Measurements from ENCODE around the gene SPACA6. TPM values are rescaled to one million over a fixed set of nuclear protein-coding genes. Genes with fewer than 3 reads are reported as not detected.

The SPACA6 gene
- total RNA-seq, 4 donors from 2014 or later = 0.74 to 5.1 (median 3.6) TPM

DNA sequence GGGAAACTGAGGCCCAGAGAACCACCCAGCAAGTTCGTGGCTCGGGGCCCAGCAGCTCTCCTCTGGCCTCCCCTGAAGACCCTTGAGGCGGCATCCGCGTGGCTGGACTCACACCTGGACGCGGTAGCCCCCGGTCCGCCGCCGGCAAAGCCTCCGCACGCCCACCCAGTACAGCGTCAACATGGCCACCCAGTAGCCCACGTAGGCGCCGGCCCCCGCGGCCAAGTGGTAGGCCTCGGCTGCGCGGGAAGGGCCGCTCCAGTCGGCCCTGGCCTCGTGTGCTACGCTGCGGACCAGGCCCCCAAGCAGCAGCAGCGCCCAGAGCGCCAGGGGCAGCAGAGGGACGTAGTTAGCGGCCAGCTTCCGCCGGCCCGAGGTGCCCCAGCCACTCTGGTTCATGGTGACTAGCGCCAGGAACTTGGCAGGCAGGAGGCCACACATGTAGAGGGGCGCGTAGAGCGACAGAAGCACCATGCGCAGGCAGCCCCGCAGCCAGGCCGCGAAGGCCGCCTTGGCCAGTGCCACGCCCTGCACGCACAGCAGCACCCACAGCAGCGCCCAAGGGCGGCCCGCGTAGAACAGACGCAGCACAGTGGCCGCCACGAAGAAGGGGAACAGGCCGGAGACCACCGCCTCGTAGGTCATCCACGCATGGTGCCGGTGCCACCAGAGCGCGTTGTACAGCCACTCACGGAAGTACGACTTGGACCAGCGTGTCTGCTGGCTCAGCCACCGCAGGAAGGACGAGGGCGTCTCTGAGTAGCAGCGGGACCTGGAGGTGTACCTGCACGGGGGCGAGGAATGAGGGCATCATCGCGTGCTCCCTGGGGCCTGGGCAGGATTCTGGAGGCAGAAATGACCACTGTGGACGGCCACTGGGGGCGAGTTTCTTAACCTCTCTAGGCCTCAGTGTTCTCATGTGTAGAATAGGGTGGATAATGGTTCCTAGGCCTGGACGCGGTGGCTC, 20.5 kb downstream of the SPACA6 start:
- DNase-seq (ENCODE audit: low spot score in 2 of 2) = no peak
- TF ChIP-seq POLR2A (IDR thresholded peaks at IDR 0.05) = no peak
- TF ChIP-seq, protein P1, sequence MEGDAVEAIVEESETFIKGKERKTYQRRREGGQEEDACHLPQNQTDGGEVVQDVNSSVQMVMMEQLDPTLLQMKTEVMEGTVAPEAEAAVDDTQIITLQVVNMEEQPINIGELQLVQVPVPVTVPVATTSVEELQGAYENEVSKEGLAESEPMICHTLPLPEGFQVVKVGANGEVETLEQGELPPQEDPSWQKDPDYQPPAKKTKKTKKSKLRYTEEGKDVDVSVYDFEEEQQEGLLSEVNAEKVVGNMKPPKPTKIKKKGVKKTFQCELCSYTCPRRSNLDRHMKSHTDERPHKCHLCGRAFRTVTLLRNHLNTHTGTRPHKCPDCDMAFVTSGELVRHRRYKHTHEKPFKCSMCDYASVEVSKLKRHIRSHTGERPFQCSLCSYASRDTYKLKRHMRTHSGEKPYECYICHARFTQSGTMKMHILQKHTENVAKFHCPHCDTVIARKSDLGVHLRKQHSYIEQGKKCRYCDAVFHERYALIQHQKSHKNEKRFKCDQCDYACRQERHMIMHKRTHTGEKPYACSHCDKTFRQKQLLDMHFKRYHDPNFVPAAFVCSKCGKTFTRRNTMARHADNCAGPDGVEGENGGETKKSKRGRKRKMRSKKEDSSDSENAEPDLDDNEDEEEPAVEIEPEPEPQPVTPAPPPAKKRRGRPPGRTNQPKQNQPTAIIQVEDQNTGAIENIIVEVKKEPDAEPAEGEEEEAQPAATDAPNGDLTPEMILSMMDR (IDR thresholded peaks at IDR 0.05) = no peak

DNA sequence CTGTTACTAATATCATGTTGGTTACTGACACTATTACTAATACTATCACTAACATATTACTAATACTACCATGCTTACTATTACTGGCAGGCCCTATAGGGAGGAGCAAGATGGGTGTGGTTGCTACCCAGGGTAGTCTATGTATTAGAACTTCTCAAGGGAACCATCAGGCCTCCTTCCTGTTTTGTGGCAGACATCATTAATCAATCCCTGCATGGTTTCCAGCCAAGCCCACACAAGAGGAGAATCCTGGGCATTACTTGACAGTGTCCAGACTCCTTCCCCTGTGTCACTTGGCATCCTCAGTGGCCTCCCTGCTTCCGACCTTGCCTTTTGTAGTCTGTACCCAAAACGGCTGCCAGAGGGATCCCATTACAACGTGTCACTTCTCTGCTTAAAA, 21.7 kb downstream of the SPACA6 start:
- H3K4me3 ChIP-seq (ENCODE audit: low read depth, poor library complexity, severe bottlenecking) = no peak overlapping the region
- no peak for TF ChIP-seq POLR2A (IDR thresholded peaks at IDR 0.05)
- TF ChIP-seq, protein P1 (IDR thresholded peaks at IDR 0.05) = no peak
- DNase-seq (ENCODE audit: low spot score in 2 of 2) = no peak
- intact Hi-C loops (cut with DNase I; ENCODE audit: low total_unique reads) = no loop called here
- WGBS, 2 donors = 57 to 61% methylated on average over 3 of the region's 3 CpGs

More for the DNA sequence above, 20.5 kb downstream of the SPACA6 start:
- H3K4me3 ChIP-seq (ENCODE audit: low read depth, poor library complexity, severe bottlenecking) = no peak overlapping the region
- intact Hi-C loops (cut with DNase I; ENCODE audit: low total_unique reads) = no loop called here
- 91 to 92% methylated on average over 62 to 67 of the region's 74 CpGs for WGBS, 2 donors

DNA sequence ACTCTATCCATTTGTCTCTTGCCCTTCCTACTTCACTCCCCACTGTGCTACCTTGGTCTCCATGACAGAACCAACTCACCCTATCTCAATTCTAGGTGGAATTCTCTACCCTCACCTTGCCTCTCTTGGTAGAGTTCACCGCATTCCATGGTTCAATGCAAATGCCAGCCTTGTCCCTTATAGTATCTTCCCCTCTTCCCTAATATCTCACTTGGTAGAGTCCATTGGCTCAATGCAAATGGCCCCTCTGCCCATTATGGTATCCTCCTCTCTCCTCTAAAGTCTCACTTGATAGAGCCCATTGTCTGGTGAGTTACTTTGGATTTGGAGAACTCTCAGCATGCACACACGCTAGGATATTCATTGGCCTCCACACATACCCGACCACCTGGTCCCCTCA, 22.7 kb downstream of the SPACA6 start:
- intact Hi-C loops (cut with DNase I; ENCODE audit: low total_unique reads) = no loop called here
- WGBS, 2 donors = 85 to 92% methylated on average over 3 of the region's 3 CpGs
- DNase-seq (ENCODE audit: low spot score in 2 of 2) = no peak
- TF ChIP-seq, protein P1 (IDR thresholded peaks at IDR 0.05) = no peak
- no peak for TF ChIP-seq POLR2A (IDR thresholded peaks at IDR 0.05)
- no peak overlapping the region for H3K4me3 ChIP-seq (ENCODE audit: low read depth, poor library complexity, severe bottlenecking)

DNA sequence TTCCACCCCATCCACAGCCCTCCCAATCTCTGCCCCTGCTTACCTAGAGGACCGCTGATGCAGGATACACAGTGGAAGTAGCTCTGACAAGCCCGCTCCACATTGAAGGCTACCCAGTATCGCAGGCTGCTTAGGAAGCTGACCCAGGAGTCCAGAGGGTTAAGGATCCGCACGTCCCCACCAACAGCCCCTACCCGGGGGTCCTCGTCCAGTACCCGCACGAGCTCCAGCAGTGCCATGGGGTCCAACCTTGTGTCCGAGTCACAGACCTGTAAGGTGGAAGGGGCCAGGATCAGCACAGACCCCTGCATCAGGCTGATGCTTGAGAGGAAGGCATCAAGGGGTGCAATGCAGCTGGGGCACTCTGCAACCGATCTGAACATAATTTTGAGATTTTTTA, 23.8 kb downstream of the SPACA6 start:
- WGBS, 2 donors = 86 to 92% methylated on average over 7 to 11 of the region's 11 CpGs
- no peak overlapping the region for H3K4me3 ChIP-seq (ENCODE audit: low read depth, poor library complexity, severe bottlenecking)
- intact Hi-C loops (cut with DNase I; ENCODE audit: low total_unique reads) = no loop called here
- no peak for DNase-seq (ENCODE audit: low spot score in 2 of 2)
- TF ChIP-seq, protein P1 (IDR thresholded peaks at IDR 0.05) = no peak
- TF ChIP-seq POLR2A (IDR thresholded peaks at IDR 0.05) = no peak

DNA sequence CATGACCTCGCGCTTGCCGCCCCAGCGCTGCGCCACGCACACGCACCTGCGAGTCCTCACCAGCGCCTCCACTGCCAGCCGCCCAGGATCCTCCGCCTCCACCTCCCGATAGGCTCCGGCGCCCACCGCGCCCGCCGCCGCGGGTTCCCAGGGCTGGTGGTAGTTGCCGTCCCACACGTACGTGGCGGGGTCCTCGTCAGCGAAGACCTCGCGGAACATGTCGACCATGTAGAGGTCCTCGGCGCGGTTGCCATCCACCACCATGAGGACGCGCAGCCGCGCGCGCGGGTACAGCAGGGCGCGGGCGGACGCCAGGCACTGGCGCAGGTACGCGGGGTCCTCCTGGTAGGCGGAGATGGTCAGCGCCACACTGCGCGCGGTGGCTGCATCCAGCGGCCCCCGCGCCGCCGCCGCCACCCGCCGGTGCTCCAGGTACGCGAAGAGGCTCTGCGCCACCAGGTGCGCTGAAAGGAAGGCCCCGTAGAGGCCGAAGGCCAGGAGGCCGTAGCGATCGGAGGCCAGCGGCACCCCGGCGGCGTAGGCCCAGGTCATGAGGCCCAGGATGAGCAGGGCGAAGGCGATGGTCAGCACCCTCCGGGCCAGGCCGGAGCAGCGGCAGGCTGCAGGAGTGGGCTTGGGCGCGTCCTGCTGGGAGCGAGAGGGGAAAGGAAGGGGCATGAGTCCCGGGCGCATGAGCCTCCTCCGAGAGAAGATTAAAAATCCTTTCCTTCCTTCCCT, 26.3 kb downstream of the SPACA6 start:
- intact Hi-C loops (cut with DNase I; ENCODE audit: low total_unique reads) = loop anchor here (2.0 kb wide), 1 partner anchor 29 kb away; no protein-coding TSS in a partner anchor
- H3K4me3 ChIP-seq (ENCODE audit: low read depth, poor library complexity, severe bottlenecking) = no peak overlapping the region
- TF ChIP-seq POLR2A (IDR thresholded peaks at IDR 0.05) = no peak
- TF ChIP-seq, protein P1 (IDR thresholded peaks at IDR 0.05) = no peak
- WGBS, 2 donors = 41 to 63% methylated on average over 56 to 77 of the region's 83 CpGs
- DNase-seq (ENCODE audit: low spot score in 2 of 2) = no peak
